A673 (cell line): Measurements from ENCODE around the gene CACNG4.

Experiments
- EZH2 ChIP-seq: fragments of 200-600 bp; sonication (generic); IDR thresholded peaks from 2 replicates; pipeline ENCODE4 v1.6.1; 2017; ENCODE audit warnings: borderline replicate concordance, low read depth, mild to moderate bottlenecking, mixed read lengths, antibody characterized with exemption, low read length; ENCODE audit not compliant: poor library complexity, severe bottlenecking
- TF ChIP-seq, protein P1 (sequence below): fragments of 300-800, 200-600 bp; sonication (generic); conservative IDR thresholded peaks from 2 replicates; pipeline ENCODE4 v1.5.1; 2017; ENCODE audit warnings: low read depth, mild to moderate bottlenecking, antibody characterized with exemption, low read length, moderate library complexity, mixed read lengths

DNA sequence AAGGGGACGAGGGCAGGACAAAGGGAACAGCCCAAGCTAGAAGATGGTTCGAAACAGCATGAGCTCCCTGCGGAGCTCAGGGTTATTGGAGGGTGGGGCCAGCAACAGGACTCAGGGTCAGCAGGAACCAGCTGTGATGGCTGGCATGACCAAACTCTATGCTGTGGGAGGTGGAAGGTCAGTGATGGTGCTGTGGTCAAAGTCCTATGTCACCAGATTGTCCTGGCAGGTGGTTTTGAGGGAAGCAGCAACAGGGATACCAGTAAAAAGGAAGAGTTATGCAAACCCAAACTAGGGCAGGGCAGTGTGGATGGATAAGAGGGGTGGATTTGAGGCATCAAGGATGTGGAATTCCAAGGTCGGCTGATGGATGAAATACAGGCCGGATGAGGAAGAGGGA, 32.4 kb downstream of the CACNG4 start:
- TF ChIP-seq, protein P1, sequence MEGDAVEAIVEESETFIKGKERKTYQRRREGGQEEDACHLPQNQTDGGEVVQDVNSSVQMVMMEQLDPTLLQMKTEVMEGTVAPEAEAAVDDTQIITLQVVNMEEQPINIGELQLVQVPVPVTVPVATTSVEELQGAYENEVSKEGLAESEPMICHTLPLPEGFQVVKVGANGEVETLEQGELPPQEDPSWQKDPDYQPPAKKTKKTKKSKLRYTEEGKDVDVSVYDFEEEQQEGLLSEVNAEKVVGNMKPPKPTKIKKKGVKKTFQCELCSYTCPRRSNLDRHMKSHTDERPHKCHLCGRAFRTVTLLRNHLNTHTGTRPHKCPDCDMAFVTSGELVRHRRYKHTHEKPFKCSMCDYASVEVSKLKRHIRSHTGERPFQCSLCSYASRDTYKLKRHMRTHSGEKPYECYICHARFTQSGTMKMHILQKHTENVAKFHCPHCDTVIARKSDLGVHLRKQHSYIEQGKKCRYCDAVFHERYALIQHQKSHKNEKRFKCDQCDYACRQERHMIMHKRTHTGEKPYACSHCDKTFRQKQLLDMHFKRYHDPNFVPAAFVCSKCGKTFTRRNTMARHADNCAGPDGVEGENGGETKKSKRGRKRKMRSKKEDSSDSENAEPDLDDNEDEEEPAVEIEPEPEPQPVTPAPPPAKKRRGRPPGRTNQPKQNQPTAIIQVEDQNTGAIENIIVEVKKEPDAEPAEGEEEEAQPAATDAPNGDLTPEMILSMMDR = no peak
- no peak for TF ChIP-seq EZH2
